ENCODE measurements around the gene CX3CL1.

DNA sequence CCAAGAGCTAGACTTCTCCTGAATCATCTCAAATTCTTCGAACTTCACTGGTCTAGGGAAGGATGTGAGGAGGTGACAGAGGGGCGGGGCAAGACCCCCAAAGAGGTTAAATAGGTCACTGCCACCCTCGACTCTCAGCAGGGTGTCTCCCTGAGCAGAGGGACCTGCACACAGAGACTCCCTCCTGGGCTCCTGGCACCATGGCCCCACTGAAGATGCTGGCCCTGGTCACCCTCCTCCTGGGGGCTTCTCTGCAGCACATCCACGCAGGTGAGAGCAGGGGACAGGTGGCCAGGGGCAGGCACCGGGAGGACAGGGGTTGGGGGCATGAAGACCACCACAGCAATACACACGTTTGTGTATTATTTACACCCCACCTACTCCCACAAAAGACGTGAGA, 41.4 kb downstream of the CX3CL1 start:
- TF ChIP-seq, protein P1, sequence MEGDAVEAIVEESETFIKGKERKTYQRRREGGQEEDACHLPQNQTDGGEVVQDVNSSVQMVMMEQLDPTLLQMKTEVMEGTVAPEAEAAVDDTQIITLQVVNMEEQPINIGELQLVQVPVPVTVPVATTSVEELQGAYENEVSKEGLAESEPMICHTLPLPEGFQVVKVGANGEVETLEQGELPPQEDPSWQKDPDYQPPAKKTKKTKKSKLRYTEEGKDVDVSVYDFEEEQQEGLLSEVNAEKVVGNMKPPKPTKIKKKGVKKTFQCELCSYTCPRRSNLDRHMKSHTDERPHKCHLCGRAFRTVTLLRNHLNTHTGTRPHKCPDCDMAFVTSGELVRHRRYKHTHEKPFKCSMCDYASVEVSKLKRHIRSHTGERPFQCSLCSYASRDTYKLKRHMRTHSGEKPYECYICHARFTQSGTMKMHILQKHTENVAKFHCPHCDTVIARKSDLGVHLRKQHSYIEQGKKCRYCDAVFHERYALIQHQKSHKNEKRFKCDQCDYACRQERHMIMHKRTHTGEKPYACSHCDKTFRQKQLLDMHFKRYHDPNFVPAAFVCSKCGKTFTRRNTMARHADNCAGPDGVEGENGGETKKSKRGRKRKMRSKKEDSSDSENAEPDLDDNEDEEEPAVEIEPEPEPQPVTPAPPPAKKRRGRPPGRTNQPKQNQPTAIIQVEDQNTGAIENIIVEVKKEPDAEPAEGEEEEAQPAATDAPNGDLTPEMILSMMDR (IDR thresholded peaks at IDR 0.05; ENCODE audit: poor library complexity, severe bottlenecking): no peak
- no peak for TF ChIP-seq EP300 (conservative IDR thresholded peaks at IDR 0.05; ENCODE audit: poor library complexity, severe bottlenecking)

All from neural cell (in vitro differentiated cells).